ENCODE results near the gene STMN3. TPM values are rescaled to one million over a fixed set of nuclear protein-coding genes. Genes with fewer than 3 reads are reported as not detected.

STMN3 gene
- polyA plus RNA-seq, 1 of the 3 experiments (the other 2 are of a cell fraction) = 111 TPM

- Histone ChIP-seq H3K9me2 (no peaks in the 10 kb centered on the region), H3K27me3 (ENCODE audit: insufficient read depth) (no peaks in the 10 kb centered on the region), H4K20me1 (ENCODE audit: insufficient read depth) (peaks cover 8% of the 10 kb centered on the region; the same call in 1 of the 2 replicates), H3K9me3 (no peaks in the 10 kb centered on the region), H3K9ac (no peak overlapping the region), H3K27ac (ENCODE audit: low read depth in 2 of 2, low read length in 1 of 2) (no peak overlapping the region), H3K79me2 (ENCODE audit: insufficient read depth) (no peaks in the 10 kb centered on the region), H3K36me3 (replicated peaks in 1 of 2; ENCODE audit: control insufficient read depth in 1 of 2, insufficient read depth in 2 of 2, low read length in 1 of 2) (no peaks in the 10 kb centered on the region), H3K4me2 (no peak overlapping the region), H2AFZ (ENCODE audit: low read depth) (no peak overlapping the region), H3K4me3 (ENCODE audit: low read depth in 2 of 2, low read length in 1 of 2) (no peak overlapping the region), H3K4me1 (ENCODE audit: control insufficient read depth in 1 of 2, insufficient read depth in 2 of 2, low read depth in 1 of 2, low read length in 1 of 2) (peaks cover 0 to 13% of the 10 kb centered on the region in 2 experiments; a peak in 1 of 4 replicates), H3F3A (replicated peaks; ENCODE audit: insufficient read depth) (peaks cover 6% of the 10 kb centered on the region)
- 85% methylated on average over 12 of the region's 15 CpGs for WGBS (ENCODE audit: low lambda C conversion rate)
- ChIA-PET CTCF (no interaction called here), POLR2A (no interaction called here)
- TF ChIP-seq TCF12 (IDR thresholded peaks at IDR 0.05) (no peak), GABPA (IDR thresholded peaks at IDR 0.05; ENCODE audit: low read depth) (no peak), FOXJ3 (CRISPR knock-in tag; IDR thresholded peaks at IDR 0.05) (no peak), RAD21 (IDR thresholded peaks at IDR 0.05; ENCODE audit: low read length) (no peak), NFIC (IDR thresholded peaks at IDR 0.05; ENCODE audit: borderline replicate concordance) (no peak), ZBTB33 (IDR thresholded peaks at IDR 0.05; ENCODE audit: borderline replicate concordance, low read depth) (no peak), REST (IDR thresholded peaks at IDR 0.05; ENCODE audit: low read depth, low read length) (no peak)
- DNase-seq = no peak
Observed at GRCh38 chr20:63639093-63639975, 13.9 kb downstream of the STMN3 start.

- no peak for DNase-seq
- Histone ChIP-seq H4K20me1 (ENCODE audit: insufficient read depth) (no peaks in the 10 kb centered on the region), H3K4me3 (ENCODE audit: low read depth in 2 of 2, low read length in 1 of 2) (no peak overlapping the region), H3K27me3 (ENCODE audit: insufficient read depth) (no peaks in the 10 kb centered on the region), H3F3A (replicated peaks; ENCODE audit: insufficient read depth) (peaks cover 6% of the 10 kb centered on the region), H3K4me1 (ENCODE audit: control insufficient read depth in 1 of 2, insufficient read depth in 2 of 2, low read depth in 1 of 2, low read length in 1 of 2) (peaks cover 0 to 5% of the 10 kb centered on the region in 2 experiments; a peak in 1 of 4 replicates), H3K9ac (no peak overlapping the region), H3K79me2 (ENCODE audit: insufficient read depth) (no peaks in the 10 kb centered on the region), H3K9me2 (no peaks in the 10 kb centered on the region), H3K36me3 (replicated peaks in 1 of 2; ENCODE audit: control insufficient read depth in 1 of 2, insufficient read depth in 2 of 2, low read length in 1 of 2) (no peaks in the 10 kb centered on the region), H3K4me2 (no peak overlapping the region), H2AFZ (ENCODE audit: low read depth) (no peak overlapping the region), H3K27ac (ENCODE audit: low read depth in 2 of 2, low read length in 1 of 2) (no peak overlapping the region), H3K9me3 (no peaks in the 10 kb centered on the region)
- WGBS (ENCODE audit: low lambda C conversion rate) = 81% methylated on average over 15 of the region's 19 CpGs
- ChIA-PET CTCF (interaction anchor here (1.2 to 2.1 kb wide), 2 partner anchors 8 to 99 kb away, joined by 4 read pairs; partner anchors contain the start of gene PTK6), POLR2A (no interaction called here)
- TF ChIP-seq REST (IDR thresholded peaks at IDR 0.05; ENCODE audit: low read depth, low read length) (no peak), SIN3A (IDR thresholded peaks at IDR 0.05; ENCODE audit: borderline replicate concordance, low read depth, low read length) (no peak), NFIC (IDR thresholded peaks at IDR 0.05; ENCODE audit: borderline replicate concordance) (no peak), MEF2A (IDR thresholded peaks at IDR 0.05; ENCODE audit: borderline replicate concordance, low read depth) (no peak), IRF3 (IDR thresholded peaks at IDR 0.05; ENCODE audit: low read depth, low read length) (no peak)
Observed at GRCh38 chr20:63636752-63637628, 16.2 kb downstream of the STMN3 start.
